Measurements from ENCODE around the gene GSPT1. TPM values are rescaled to one million over a fixed set of nuclear protein-coding genes. Genes with fewer than 3 reads are reported as not detected.
A peak's percentile ranks its signal among the peaks of the same experiment; 100 is the strongest.

Gene GSPT1
- total RNA-seq, 1 experiment from 2014 or later, result 194 TPM

- H3K9me3 ChIP-seq (ENCODE audit: control insufficient read depth, insufficient read depth, low read depth, low read length), result no peaks in the 10 kb centered on the region
- no peak overlapping the region for H3K27ac ChIP-seq (ENCODE audit: low read length)
- ATAC-seq (no peak), DNase-seq (ENCODE audit: low read depth, low spot score) (no peak)
- in situ Hi-C loops (cut with HindIII; ENCODE audit: low pct_unique_long_range_greater_than_20kb, low sequenced_read_pairs) (no loop called here), intact Hi-C loops (cut with micrococcal nuclease; ENCODE audit: unreplicated experiment) (no loop called here)
- no TSS peak for BruUV-seq (replicated peaks)
- H3K36me3 ChIP-seq (ENCODE audit: control insufficient read depth, insufficient read depth, low read length), result no peaks in the 10 kb centered on the region
- CTCF ChIA-PET, result no interaction called here
- POLR2A ChIA-PET, result no interaction called here
- no peaks in the 10 kb centered on the region for H3K4me1 ChIP-seq (ENCODE audit: control insufficient read depth, insufficient read depth, low read length)
- H3K27me3 ChIP-seq (ENCODE audit: control insufficient read depth, insufficient read depth, low read length), result no peaks in the 10 kb centered on the region
- no peak for TF ChIP-seq SIN3A (IDR thresholded peaks at IDR 0.05; ENCODE audit: borderline replicate concordance, insufficient read depth, low read depth, low read length)
- TF ChIP-seq TCF7L2 (IDR thresholded peaks at IDR 0.05; ENCODE audit: low read depth, low read length), result no peak
- TF ChIP-seq, protein P1, sequence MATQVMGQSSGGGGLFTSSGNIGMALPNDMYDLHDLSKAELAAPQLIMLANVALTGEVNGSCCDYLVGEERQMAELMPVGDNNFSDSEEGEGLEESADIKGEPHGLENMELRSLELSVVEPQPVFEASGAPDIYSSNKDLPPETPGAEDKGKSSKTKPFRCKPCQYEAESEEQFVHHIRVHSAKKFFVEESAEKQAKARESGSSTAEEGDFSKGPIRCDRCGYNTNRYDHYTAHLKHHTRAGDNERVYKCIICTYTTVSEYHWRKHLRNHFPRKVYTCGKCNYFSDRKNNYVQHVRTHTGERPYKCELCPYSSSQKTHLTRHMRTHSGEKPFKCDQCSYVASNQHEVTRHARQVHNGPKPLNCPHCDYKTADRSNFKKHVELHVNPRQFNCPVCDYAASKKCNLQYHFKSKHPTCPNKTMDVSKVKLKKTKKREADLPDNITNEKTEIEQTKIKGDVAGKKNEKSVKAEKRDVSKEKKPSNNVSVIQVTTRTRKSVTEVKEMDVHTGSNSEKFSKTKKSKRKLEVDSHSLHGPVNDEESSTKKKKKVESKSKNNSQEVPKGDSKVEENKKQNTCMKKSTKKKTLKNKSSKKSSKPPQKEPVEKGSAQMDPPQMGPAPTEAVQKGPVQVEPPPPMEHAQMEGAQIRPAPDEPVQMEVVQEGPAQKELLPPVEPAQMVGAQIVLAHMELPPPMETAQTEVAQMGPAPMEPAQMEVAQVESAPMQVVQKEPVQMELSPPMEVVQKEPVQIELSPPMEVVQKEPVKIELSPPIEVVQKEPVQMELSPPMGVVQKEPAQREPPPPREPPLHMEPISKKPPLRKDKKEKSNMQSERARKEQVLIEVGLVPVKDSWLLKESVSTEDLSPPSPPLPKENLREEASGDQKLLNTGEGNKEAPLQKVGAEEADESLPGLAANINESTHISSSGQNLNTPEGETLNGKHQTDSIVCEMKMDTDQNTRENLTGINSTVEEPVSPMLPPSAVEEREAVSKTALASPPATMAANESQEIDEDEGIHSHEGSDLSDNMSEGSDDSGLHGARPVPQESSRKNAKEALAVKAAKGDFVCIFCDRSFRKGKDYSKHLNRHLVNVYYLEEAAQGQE (IDR thresholded peaks at IDR 0.05; ENCODE audit: insufficient read depth in 1 of 2, low read depth in 2 of 2, low read length in 1 of 2), result no peak
- no peak for TF ChIP-seq CTCF (IDR thresholded peaks at IDR 0.05)
- no peak for TF ChIP-seq POLR2AphosphoS5 (IDR thresholded peaks at IDR 0.05; ENCODE audit: low read depth, low read length)
- H3K4me3 ChIP-seq (ENCODE audit: low read depth in 2 of 2, low read length in 2 of 2), result no peak overlapping the region
Measured at GRCh38 chr16:11903906-11904305, 11.8 kb downstream of the GSPT1 start.

DNA sequence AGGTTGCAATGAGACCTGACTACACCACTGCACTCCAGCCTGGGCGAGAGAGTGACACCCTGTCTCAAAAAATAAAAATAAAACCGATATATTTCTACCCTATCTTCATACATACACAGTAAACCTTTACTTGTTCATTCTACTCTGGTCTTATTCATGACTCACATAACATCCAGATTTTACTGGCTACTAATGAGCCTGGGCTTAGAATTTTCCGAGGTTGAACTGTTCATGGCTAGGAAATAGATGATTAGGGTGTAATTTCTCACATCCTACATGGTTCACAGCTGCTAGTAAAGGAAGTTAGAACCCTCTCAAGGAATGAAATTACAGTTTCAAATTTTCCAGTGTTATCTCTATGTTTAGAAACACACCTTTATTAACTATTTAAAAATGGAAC lies 14.7 kb downstream of the GSPT1 start:
- ChIA-PET CTCF (no interaction called here), POLR2A (no interaction called here)
- no TSS peak for BruUV-seq (replicated peaks)
- DNase-seq (ENCODE audit: low read depth, low spot score), result no peak
- peak; percentile 43; the same call in 1 of the 2 replicates for ATAC-seq
- TF ChIP-seq TCF7L2 (IDR thresholded peaks at IDR 0.05; ENCODE audit: low read depth, low read length) (no peak), SIN3A (IDR thresholded peaks at IDR 0.05; ENCODE audit: borderline replicate concordance, insufficient read depth, low read depth, low read length) (no peak), CTCF (IDR thresholded peaks at IDR 0.05) (no peak), POLR2AphosphoS5 (IDR thresholded peaks at IDR 0.05; ENCODE audit: low read depth, low read length) (no peak)
- TF ChIP-seq, protein P1 (IDR thresholded peaks at IDR 0.05; ENCODE audit: insufficient read depth in 1 of 2, low read depth in 2 of 2, low read length in 1 of 2), result no peak
- Histone ChIP-seq H3K36me3 (ENCODE audit: control insufficient read depth, insufficient read depth, low read length) (peaks cover 2% of the 10 kb centered on the region; the same call in 1 of the 2 replicates), H3K27ac (ENCODE audit: low read length) (no peak overlapping the region), H3K27me3 (ENCODE audit: control insufficient read depth, insufficient read depth, low read length) (no peaks in the 10 kb centered on the region), H3K4me3 (ENCODE audit: low read depth in 2 of 2, low read length in 2 of 2) (no peak overlapping the region), H3K9me3 (ENCODE audit: control insufficient read depth, insufficient read depth, low read depth, low read length) (no peaks in the 10 kb centered on the region), H3K4me1 (ENCODE audit: control insufficient read depth, insufficient read depth, low read length) (no peaks in the 10 kb centered on the region)
- in situ Hi-C loops (cut with HindIII; ENCODE audit: low pct_unique_long_range_greater_than_20kb, low sequenced_read_pairs) (no loop called here), intact Hi-C loops (cut with micrococcal nuclease; ENCODE audit: unreplicated experiment) (no loop called here)

Measured in Panc1 (cell line).